WTC11 (cell line): Measurements from ENCODE around the gene CHN1. TPM values are rescaled to one million over a fixed set of nuclear protein-coding genes. Genes with fewer than 3 reads are reported as not detected.

Source experiments
- ATF1 ChIP-seq: sonication (generic); formaldehyde crosslinking; IDR thresholded peaks from 2 replicates; pipeline ENCODE4 v1.8.1; 2023; ENCODE audit warnings: mild to moderate bottlenecking, moderate library complexity, missing genetic modification reagents
- ETV6 ChIP-seq: sonication (generic); formaldehyde crosslinking; IDR thresholded peaks from 2 replicates; pipeline ENCODE4 v1.8.1; 2022; ENCODE audit warnings: mild to moderate bottlenecking, missing genetic modification reagents
- FOXJ3 ChIP-seq: sonication (generic); formaldehyde crosslinking; IDR thresholded peaks from 2 replicates; pipeline ENCODE4 v1.9.0; 2021; ENCODE audit warnings: missing genetic modification reagents, mild to moderate bottlenecking, borderline replicate concordance
- FOXK1 ChIP-seq: sonication (generic); formaldehyde crosslinking; IDR thresholded peaks from 2 replicates; pipeline ENCODE4 v1.8.0; 2022; ENCODE audit warnings: mild to moderate bottlenecking, moderate library complexity, missing genetic modification reagents
- JAZF1 ChIP-seq: fragments of 250-450 bp; sonication (Bioruptor Pico); IDR thresholded peaks from 2 replicates; pipeline ENCODE4 v1.9.0; 2021; ENCODE audit warnings: moderate library complexity, mild to moderate bottlenecking, inconsistent platforms
- NR2C2 ChIP-seq: sonication (generic); formaldehyde crosslinking; IDR thresholded peaks from 2 replicates; pipeline ENCODE4 v1.8.0; 2022; ENCODE audit warnings: mild to moderate bottlenecking, missing genetic modification reagents
- NR3C1 ChIP-seq: sonication (generic); formaldehyde crosslinking; conservative IDR thresholded peaks from 2 replicates; pipeline ENCODE4 v1.8.1; 2023; ENCODE audit warnings: low read depth, mild to moderate bottlenecking, missing genetic modification reagents
- RELA ChIP-seq: sonication (generic); formaldehyde crosslinking; IDR thresholded peaks from 2 replicates; pipeline ENCODE4 v1.8.1; 2022; ENCODE audit warnings: missing genetic modification reagents, mild to moderate bottlenecking, borderline replicate concordance
- TEAD4 ChIP-seq: sonication (generic); formaldehyde crosslinking; IDR thresholded peaks from 2 replicates; pipeline ENCODE4 v1.8.0; 2022; ENCODE audit warnings: mild to moderate bottlenecking, missing genetic modification reagents
- ZBTB21 ChIP-seq: sonication (generic); formaldehyde crosslinking; IDR thresholded peaks from 2 replicates; pipeline ENCODE4 v1.8.1; 2023; ENCODE audit warnings: mild to moderate bottlenecking, missing genetic modification reagents, borderline replicate concordance
- ZNF263 ChIP-seq: sonication (generic); formaldehyde crosslinking; IDR thresholded peaks from 2 replicates; pipeline ENCODE4 v1.8.1; 2022; ENCODE audit warnings: low read depth, mild to moderate bottlenecking, moderate library complexity, missing genetic modification reagents
- ZNF396 ChIP-seq: fragments of 250-450 bp; sonication (Bioruptor Pico); IDR thresholded peaks from 2 replicates; pipeline ENCODE4 v1.8.0; 2021; ENCODE audit warnings: mild to moderate bottlenecking, moderate library complexity, borderline replicate concordance
- ZNF416 ChIP-seq: fragments of 250-450 bp; sonication (Bioruptor Pico); IDR thresholded peaks from 2 replicates; pipeline ENCODE4 v1.9.0; 2021; ENCODE audit warnings: mild to moderate bottlenecking, inconsistent platforms
- ZNF423 ChIP-seq: fragments of 250-450 bp; sonication (Bioruptor Pico); IDR thresholded peaks from 2 replicates; pipeline ENCODE4 v2.1.2; 2022; ENCODE audit warnings: mild to moderate bottlenecking, moderate library complexity
- total RNA-seq: library from RNA; stranded (reverse); gene quantifications from 3 replicates; pipeline ENCODE4 v1.2.3, GENCODE V29; 2021
- TF ChIP-seq, protein P1 (sequence below): sonication (generic); formaldehyde crosslinking; IDR thresholded peaks from 2 replicates; pipeline ENCODE4 v1.8.1; 2023; ENCODE audit warnings: mild to moderate bottlenecking, moderate library complexity, missing genetic modification reagents
- TF ChIP-seq, protein P2 (sequence below): sonication (generic); formaldehyde crosslinking; IDR thresholded peaks from 2 replicates; pipeline ENCODE4 v1.8.1; 2022; ENCODE audit warnings: mild to moderate bottlenecking, moderate library complexity, missing genetic modification reagents
- TF ChIP-seq, protein P3 (sequence below): sonication (generic); formaldehyde crosslinking; IDR thresholded peaks from 2 replicates; pipeline ENCODE4 v1.8.0; 2023; ENCODE audit warnings: mild to moderate bottlenecking, missing genetic modification reagents
- TF ChIP-seq, protein P4 (sequence below): fragments of 250-450 bp; sonication (Bioruptor Pico); IDR thresholded peaks from 2 replicates; pipeline ENCODE4 v1.9.0; 2021; ENCODE audit warnings: mild to moderate bottlenecking
- TF ChIP-seq, protein P5 (sequence below): sonication (generic); formaldehyde crosslinking; IDR thresholded peaks from 2 replicates; pipeline ENCODE4 v1.8.0; 2022; ENCODE audit warnings: mild to moderate bottlenecking, missing genetic modification reagents
- TF ChIP-seq, protein P6 (sequence below): sonication (generic); formaldehyde crosslinking; IDR thresholded peaks from 2 replicates; pipeline ENCODE4 v1.8.0; 2023; ENCODE audit warnings: missing genetic modification reagents
- TF ChIP-seq, protein P7 (sequence below): sonication (generic); formaldehyde crosslinking; IDR thresholded peaks from 2 replicates; pipeline ENCODE4 v1.8.0; 2022; ENCODE audit warnings: mild to moderate bottlenecking, missing genetic modification reagents
- TF ChIP-seq, protein P8 (sequence below): sonication (generic); formaldehyde crosslinking; IDR thresholded peaks from 2 replicates; pipeline ENCODE4 v1.8.1; 2022; ENCODE audit warnings: mild to moderate bottlenecking, missing genetic modification reagents, moderate library complexity, borderline replicate concordance
- TF ChIP-seq, protein P9 (sequence below): sonication (generic); formaldehyde crosslinking; conservative IDR thresholded peaks from 2 replicates; pipeline ENCODE4 v1.8.1; 2022; ENCODE audit warnings: mild to moderate bottlenecking, missing genetic modification reagents

CHN1 gene
- total RNA-seq, 1 experiment from 2014 or later = 30.0 TPM

DNA sequence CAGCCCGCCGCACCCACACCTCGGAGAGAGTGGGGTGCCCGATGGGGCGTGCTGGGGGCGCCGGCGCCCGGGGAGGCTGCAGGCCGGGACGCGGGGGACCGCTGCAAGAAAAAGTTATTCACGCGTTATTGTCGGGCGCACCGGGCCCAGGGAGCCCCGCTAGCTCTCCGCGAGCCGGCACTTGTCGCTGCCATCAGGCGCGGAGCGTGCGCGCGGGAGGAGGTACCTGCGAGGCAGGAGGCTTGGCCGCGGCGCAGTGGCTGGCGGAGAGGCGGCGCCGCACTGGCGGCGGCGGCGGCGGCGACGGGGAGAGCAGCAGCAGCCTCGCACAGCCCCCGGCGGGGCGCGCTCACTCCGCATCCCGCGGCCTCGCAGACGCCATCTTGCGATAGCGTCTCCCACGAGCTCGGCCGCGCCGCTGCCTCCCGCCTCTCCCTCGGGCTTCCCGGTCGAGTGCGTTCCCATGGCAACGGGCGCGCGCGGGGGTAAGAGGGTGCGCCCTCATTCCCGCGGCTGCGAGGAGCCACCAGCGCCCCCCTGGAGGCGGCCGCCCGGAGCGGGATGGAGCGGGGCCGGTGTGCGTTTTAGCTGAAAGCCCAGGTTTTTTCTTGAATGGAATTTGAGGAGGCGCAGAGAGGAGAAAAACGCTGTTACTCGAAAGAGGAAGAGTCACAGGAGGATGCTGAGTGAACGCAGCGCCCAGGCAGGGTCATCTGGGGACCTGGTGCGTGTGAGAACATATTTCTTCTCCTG is at the start of gene CHN1 (continued):
- TF ChIP-seq, protein P1, sequence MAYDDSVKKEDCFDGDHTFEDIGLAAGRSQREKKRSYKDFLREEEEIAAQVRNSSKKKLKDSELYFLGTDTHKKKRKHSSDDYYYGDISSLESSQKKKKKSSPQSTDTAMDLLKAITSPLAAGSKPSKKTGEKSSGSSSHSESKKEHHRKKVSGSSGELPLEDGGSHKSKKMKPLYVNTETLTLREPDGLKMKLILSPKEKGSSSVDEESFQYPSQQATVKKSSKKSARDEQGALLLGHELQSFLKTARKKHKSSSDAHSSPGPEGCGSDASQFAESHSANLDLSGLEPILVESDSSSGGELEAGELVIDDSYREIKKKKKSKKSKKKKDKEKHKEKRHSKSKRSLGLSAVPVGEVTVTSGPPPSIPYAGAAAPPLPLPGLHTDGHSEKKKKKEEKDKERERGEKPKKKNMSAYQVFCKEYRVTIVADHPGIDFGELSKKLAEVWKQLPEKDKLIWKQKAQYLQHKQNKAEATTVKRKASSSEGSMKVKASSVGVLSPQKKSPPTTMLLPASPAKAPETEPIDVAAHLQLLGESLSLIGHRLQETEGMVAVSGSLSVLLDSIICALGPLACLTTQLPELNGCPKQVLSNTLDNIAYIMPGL = peak; percentile 85; the same call in 1 of the 2 replicates
- peak; percentile 61; the same call in 1 of the 2 replicates for TF ChIP-seq ZNF263 (CRISPR knock-in tag)
- TF ChIP-seq JAZF1 (CRISPR knock-in tag) = no peak
- TF ChIP-seq ETV6 (CRISPR knock-in tag) = peak; percentile 43
- TF ChIP-seq, protein P2, sequence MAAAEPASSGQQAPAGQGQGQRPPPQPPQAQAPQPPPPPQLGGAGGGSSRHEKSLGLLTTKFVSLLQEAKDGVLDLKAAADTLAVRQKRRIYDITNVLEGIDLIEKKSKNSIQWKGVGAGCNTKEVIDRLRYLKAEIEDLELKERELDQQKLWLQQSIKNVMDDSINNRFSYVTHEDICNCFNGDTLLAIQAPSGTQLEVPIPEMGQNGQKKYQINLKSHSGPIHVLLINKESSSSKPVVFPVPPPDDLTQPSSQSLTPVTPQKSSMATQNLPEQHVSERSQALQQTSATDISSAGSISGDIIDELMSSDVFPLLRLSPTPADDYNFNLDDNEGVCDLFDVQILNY (CRISPR knock-in tag) = peak; percentile 56
- TF ChIP-seq RELA (CRISPR knock-in tag) = peak; percentile 83; the same call in 1 of the 2 replicates
- 0 out of 2 replicates have a peak, but pooled peaks have one; percentile 56 for TF ChIP-seq ZBTB21
- TF ChIP-seq TEAD4 (CRISPR knock-in tag) = peak; percentile 50; the same call in 1 of the 2 replicates
- 0 out of 2 replicates have a peak, but pooled peaks have one; percentile 55 for TF ChIP-seq ATF1 (CRISPR knock-in tag)
- TF ChIP-seq, protein P3, sequence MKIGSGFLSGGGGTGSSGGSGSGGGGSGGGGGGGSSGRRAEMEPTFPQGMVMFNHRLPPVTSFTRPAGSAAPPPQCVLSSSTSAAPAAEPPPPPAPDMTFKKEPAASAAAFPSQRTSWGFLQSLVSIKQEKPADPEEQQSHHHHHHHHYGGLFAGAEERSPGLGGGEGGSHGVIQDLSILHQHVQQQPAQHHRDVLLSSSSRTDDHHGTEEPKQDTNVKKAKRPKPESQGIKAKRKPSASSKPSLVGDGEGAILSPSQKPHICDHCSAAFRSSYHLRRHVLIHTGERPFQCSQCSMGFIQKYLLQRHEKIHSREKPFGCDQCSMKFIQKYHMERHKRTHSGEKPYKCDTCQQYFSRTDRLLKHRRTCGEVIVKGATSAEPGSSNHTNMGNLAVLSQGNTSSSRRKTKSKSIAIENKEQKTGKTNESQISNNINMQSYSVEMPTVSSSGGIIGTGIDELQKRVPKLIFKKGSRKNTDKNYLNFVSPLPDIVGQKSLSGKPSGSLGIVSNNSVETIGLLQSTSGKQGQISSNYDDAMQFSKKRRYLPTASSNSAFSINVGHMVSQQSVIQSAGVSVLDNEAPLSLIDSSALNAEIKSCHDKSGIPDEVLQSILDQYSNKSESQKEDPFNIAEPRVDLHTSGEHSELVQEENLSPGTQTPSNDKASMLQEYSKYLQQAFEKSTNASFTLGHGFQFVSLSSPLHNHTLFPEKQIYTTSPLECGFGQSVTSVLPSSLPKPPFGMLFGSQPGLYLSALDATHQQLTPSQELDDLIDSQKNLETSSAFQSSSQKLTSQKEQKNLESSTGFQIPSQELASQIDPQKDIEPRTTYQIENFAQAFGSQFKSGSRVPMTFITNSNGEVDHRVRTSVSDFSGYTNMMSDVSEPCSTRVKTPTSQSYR = no peak
- TF ChIP-seq, protein P4, sequence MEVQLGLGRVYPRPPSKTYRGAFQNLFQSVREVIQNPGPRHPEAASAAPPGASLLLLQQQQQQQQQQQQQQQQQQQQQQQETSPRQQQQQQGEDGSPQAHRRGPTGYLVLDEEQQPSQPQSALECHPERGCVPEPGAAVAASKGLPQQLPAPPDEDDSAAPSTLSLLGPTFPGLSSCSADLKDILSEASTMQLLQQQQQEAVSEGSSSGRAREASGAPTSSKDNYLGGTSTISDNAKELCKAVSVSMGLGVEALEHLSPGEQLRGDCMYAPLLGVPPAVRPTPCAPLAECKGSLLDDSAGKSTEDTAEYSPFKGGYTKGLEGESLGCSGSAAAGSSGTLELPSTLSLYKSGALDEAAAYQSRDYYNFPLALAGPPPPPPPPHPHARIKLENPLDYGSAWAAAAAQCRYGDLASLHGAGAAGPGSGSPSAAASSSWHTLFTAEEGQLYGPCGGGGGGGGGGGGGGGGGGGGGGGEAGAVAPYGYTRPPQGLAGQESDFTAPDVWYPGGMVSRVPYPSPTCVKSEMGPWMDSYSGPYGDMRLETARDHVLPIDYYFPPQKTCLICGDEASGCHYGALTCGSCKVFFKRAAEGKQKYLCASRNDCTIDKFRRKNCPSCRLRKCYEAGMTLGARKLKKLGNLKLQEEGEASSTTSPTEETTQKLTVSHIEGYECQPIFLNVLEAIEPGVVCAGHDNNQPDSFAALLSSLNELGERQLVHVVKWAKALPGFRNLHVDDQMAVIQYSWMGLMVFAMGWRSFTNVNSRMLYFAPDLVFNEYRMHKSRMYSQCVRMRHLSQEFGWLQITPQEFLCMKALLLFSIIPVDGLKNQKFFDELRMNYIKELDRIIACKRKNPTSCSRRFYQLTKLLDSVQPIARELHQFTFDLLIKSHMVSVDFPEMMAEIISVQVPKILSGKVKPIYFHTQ (CRISPR knock-in tag) = no peak
- TF ChIP-seq, protein P5, sequence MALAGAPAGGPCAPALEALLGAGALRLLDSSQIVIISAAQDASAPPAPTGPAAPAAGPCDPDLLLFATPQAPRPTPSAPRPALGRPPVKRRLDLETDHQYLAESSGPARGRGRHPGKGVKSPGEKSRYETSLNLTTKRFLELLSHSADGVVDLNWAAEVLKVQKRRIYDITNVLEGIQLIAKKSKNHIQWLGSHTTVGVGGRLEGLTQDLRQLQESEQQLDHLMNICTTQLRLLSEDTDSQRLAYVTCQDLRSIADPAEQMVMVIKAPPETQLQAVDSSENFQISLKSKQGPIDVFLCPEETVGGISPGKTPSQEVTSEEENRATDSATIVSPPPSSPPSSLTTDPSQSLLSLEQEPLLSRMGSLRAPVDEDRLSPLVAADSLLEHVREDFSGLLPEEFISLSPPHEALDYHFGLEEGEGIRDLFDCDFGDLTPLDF (CRISPR knock-in tag) = no peak
- no peak for TF ChIP-seq FOXJ3
- TF ChIP-seq, protein P6, sequence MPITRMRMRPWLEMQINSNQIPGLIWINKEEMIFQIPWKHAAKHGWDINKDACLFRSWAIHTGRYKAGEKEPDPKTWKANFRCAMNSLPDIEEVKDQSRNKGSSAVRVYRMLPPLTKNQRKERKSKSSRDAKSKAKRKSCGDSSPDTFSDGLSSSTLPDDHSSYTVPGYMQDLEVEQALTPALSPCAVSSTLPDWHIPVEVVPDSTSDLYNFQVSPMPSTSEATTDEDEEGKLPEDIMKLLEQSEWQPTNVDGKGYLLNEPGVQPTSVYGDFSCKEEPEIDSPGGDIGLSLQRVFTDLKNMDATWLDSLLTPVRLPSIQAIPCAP (CRISPR knock-in tag) = peak; percentile 67; the same call in 1 of the 2 replicates
- TF ChIP-seq FOXK1 (CRISPR knock-in tag) = no peak; the same call in 1 of the 2 replicates
- TF ChIP-seq ZNF423 = peak; percentile 97
- no peak for TF ChIP-seq NR3C1 (CRISPR knock-in tag)
- TF ChIP-seq NR2C2 (CRISPR knock-in tag) = no peak
- no peak for TF ChIP-seq ZNF416 (CRISPR knock-in tag)
- TF ChIP-seq, protein P7, sequence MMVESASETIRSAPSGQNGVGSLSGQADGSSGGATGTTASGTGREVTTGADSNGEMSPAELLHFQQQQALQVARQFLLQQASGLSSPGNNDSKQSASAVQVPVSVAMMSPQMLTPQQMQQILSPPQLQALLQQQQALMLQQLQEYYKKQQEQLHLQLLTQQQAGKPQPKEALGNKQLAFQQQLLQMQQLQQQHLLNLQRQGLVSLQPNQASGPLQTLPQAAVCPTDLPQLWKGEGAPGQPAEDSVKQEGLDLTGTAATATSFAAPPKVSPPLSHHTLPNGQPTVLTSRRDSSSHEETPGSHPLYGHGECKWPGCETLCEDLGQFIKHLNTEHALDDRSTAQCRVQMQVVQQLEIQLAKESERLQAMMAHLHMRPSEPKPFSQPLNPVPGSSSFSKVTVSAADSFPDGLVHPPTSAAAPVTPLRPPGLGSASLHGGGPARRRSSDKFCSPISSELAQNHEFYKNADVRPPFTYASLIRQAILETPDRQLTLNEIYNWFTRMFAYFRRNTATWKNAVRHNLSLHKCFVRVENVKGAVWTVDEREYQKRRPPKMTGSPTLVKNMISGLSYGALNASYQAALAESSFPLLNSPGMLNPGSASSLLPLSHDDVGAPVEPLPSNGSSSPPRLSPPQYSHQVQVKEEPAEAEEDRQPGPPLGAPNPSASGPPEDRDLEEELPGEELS = peak; percentile 87
- TF ChIP-seq ZNF396 = no peak
- TF ChIP-seq, protein P8, sequence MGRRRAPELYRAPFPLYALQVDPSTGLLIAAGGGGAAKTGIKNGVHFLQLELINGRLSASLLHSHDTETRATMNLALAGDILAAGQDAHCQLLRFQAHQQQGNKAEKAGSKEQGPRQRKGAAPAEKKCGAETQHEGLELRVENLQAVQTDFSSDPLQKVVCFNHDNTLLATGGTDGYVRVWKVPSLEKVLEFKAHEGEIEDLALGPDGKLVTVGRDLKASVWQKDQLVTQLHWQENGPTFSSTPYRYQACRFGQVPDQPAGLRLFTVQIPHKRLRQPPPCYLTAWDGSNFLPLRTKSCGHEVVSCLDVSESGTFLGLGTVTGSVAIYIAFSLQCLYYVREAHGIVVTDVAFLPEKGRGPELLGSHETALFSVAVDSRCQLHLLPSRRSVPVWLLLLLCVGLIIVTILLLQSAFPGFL (CRISPR knock-in tag) = no peak
- TF ChIP-seq, protein P9, sequence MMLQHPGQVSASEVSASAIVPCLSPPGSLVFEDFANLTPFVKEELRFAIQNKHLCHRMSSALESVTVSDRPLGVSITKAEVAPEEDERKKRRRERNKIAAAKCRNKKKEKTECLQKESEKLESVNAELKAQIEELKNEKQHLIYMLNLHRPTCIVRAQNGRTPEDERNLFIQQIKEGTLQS (CRISPR knock-in tag) = no peak
